ENCODE measurements around the gene SELENOV. TPM values are rescaled to one million over a fixed set of nuclear protein-coding genes. Genes with fewer than 3 reads are reported as not detected.

SELENOV gene
- total and polyA plus RNA-seq, 4 donors: not detected

DNA sequence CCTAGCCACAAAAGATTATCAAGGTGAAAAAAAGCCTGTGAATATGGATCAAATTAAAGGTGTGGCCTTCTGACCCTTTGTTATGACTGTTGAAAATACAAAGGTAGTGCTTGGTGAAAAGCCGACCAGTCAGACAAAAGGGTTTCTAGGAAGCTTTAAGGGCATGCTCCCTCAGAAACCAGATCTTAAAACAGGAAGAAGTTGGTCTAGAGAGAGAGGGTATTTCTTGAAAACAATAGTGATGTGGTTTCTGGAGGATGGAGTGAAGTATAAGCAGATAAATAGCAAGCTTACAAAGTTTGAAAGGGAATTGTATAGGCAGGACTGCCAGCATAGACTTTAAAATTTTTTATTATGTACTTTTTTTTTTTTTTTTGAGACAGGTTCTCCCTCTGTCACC is 30.0 kb downstream of the SELENOV start:
- TF ChIP-seq, protein P1, sequence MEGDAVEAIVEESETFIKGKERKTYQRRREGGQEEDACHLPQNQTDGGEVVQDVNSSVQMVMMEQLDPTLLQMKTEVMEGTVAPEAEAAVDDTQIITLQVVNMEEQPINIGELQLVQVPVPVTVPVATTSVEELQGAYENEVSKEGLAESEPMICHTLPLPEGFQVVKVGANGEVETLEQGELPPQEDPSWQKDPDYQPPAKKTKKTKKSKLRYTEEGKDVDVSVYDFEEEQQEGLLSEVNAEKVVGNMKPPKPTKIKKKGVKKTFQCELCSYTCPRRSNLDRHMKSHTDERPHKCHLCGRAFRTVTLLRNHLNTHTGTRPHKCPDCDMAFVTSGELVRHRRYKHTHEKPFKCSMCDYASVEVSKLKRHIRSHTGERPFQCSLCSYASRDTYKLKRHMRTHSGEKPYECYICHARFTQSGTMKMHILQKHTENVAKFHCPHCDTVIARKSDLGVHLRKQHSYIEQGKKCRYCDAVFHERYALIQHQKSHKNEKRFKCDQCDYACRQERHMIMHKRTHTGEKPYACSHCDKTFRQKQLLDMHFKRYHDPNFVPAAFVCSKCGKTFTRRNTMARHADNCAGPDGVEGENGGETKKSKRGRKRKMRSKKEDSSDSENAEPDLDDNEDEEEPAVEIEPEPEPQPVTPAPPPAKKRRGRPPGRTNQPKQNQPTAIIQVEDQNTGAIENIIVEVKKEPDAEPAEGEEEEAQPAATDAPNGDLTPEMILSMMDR (IDR thresholded peaks at IDR 0.05; ENCODE audit: control extremely low read depth, extremely low read depth): no peak
- Histone ChIP-seq H3K27ac (ENCODE audit: low read depth in 1 of 2, low read length in 1 of 2) (no peak overlapping the region), H3K9me3 (ENCODE audit: control insufficient read depth in 4 of 4, insufficient read depth in 3 of 4, low read length in 3 of 4) (no peaks in the 10 kb centered on the region), H3K27me3 (ENCODE audit: control insufficient read depth in 3 of 3, insufficient read depth in 3 of 3, low read length in 2 of 3) (peaks cover 0 to 3% (median 0%) of the 10 kb centered on the region in 3 donors), H3K4me1 (ENCODE audit: control insufficient read depth in 5 of 5, insufficient read depth in 5 of 5, low read length in 5 of 5) (peaks cover 0 to 5% (median 0%) of the 10 kb centered on the region in 5 donors), H3K36me3 (ENCODE audit: control insufficient read depth in 4 of 4, insufficient read depth in 4 of 4, low read length in 4 of 4) (no peaks in the 10 kb centered on the region), H3K9ac (ENCODE audit: insufficient read depth in 1 of 2, low read length in 2 of 2) (no peak overlapping the region), H3K4me3 (no peak overlapping the region)
- 27 to 47% methylated on average over 1 of the region's 1 CpG for WGBS, 2 donors
- no peak for ATAC-seq (ENCODE audit: insufficient read depth, low FRiP score)
- DNase-seq: no peak

DNA sequence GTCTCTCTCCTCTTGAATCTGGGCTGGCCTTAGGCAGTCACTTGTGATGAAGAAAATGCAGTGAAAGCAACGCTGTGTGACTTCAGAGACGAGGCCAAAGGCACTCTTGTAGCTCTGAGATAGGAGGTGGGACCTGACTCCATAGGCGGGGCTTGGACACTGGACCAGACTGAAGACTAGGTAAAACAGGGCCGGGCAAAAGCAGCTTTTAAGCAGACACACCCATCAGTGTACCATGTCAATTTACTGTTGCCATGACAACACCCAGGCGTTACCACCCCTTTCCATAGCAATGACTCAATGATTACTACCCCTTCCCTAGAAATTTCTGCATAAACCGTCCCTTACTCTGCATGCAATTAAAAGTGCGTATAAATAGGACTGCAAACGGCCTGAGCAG is 31.7 kb downstream of the SELENOV start:
- peaks cover 0 to 5% (median 0%) of the 10 kb centered on the region in 5 donors for H3K4me1 ChIP-seq (ENCODE audit: control insufficient read depth in 5 of 5, insufficient read depth in 5 of 5, low read length in 5 of 5)
- no peaks in the 10 kb centered on the region for H3K9me3 ChIP-seq (ENCODE audit: control insufficient read depth in 4 of 4, insufficient read depth in 3 of 4, low read length in 3 of 4)
- DNase-seq: no peak
- peaks cover 0 to 3% (median 0%) of the 10 kb centered on the region in 3 donors for H3K27me3 ChIP-seq (ENCODE audit: control insufficient read depth in 3 of 3, insufficient read depth in 3 of 3, low read length in 2 of 3)
- no peak overlapping the region for H3K27ac ChIP-seq (ENCODE audit: low read depth in 1 of 2, low read length in 1 of 2)
- no peaks in the 10 kb centered on the region for H3K36me3 ChIP-seq (ENCODE audit: control insufficient read depth in 4 of 4, insufficient read depth in 4 of 4, low read length in 4 of 4)
- H3K4me3 ChIP-seq: no peak overlapping the region
- H3K9ac ChIP-seq (ENCODE audit: insufficient read depth in 1 of 2, low read length in 2 of 2): no peak overlapping the region
- WGBS, 2 donors: 57 to 73% methylated on average over 8 of the region's 8 CpGs
- ATAC-seq (ENCODE audit: insufficient read depth, low FRiP score): no peak
- TF ChIP-seq, protein P1 (IDR thresholded peaks at IDR 0.05; ENCODE audit: control extremely low read depth, extremely low read depth): no peak

DNA sequence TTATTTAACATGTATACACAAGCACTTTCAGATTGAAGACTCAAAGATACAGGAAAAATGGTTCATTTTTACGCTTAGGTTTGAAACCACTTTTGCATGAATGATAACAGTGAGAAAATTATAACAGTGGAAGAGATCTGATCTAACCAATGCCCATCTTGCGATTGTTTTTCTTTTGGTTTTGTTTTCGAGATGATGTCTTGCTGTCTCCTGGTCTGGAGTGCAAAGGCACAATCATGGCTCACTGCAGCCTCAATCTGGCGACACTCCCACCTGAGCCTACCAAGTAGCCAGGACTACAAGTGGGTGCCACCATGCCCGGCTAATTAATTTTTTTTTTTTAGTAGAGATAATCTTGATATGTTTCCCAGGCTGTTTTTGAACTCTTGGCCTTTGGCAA is 35.3 kb downstream of the SELENOV start:
- H3K9me3 ChIP-seq (ENCODE audit: control insufficient read depth in 4 of 4, insufficient read depth in 3 of 4, low read length in 3 of 4): no peaks in the 10 kb centered on the region
- no peak for ATAC-seq (ENCODE audit: insufficient read depth, low FRiP score)

More for the DNA sequence above, 35.3 kb downstream of the SELENOV start:
- WGBS, 2 donors: 86 to 92% methylated on average over 5 of the region's 5 CpGs
- Histone ChIP-seq H3K9ac (ENCODE audit: insufficient read depth in 1 of 2, low read length in 2 of 2) (no peak overlapping the region), H3K36me3 (ENCODE audit: control insufficient read depth in 4 of 4, insufficient read depth in 4 of 4, low read length in 4 of 4) (no peaks in the 10 kb centered on the region), H3K27me3 (ENCODE audit: control insufficient read depth in 3 of 3, insufficient read depth in 3 of 3, low read length in 2 of 3) (peaks cover 0 to 14% (median 0%) of the 10 kb centered on the region in 3 donors), H3K4me3 (no peak overlapping the region), H3K27ac (ENCODE audit: low read depth in 1 of 2, low read length in 1 of 2) (no peak overlapping the region), H3K4me1 (ENCODE audit: control insufficient read depth in 5 of 5, insufficient read depth in 5 of 5, low read length in 5 of 5) (no peaks in the 10 kb centered on the region)
- no peak for DNase-seq
- TF ChIP-seq, protein P1 (IDR thresholded peaks at IDR 0.05; ENCODE audit: control extremely low read depth, extremely low read depth): no peak
